B cell (primary cell): Measurements from ENCODE around the gene MYH13. TPM values are rescaled to one million over a fixed set of nuclear protein-coding genes. Genes with fewer than 3 reads are reported as not detected.

Experiments
- ATAC-seq: fragments of 200-7000 bp; cut with Tn5 transposase; one replicate; pipeline ENCODE4 v1.10.0; 2021; ENCODE audit warnings: low read depth, mild to moderate bottlenecking, moderate number of reproducible peaks, moderate library complexity
- CTCF ChIA-PET: fragments of 350-600 bp; sonication (Branson Sonifier 250); formaldehyde crosslinking; loops from one replicate; lab custom pipeline; 2021; ENCODE audit warnings: antibody characterized with exemption, inconsistent platforms; lab: Charles Lee
- POLR2A ChIA-PET: fragments of 350-600 bp; sonication (Branson Sonifier 250); formaldehyde crosslinking; loops from one replicate; lab custom pipeline; 2021; ENCODE audit warnings: antibody characterized with exemption; lab: Charles Lee
- DNase-seq: peaks from one replicate; pipeline ENCODE4 v3.0.0; 2013
- H2AFZ ChIP-seq: 2 replicates; pipeline ENCODE4 v1.6.1; 2012; ENCODE audit warnings: mild to moderate bottlenecking, low read depth, low read length; ENCODE audit not compliant: insufficient read depth, poor library complexity, severe bottlenecking
- H3K27ac ChIP-seq, 2 donors: 1 replicate in 1 of 2; 2 replicates in 1 of 2; pipeline ENCODE4 v1.5.1; 2012 to 2013; ENCODE audit warnings: low read length in 2 of 2, mild to moderate bottlenecking in 2 of 2, moderate library complexity in 1 of 2
- H3K27me3 ChIP-seq, 4 experiments: fragments of 200-600 bp in 1 of 4; sonication (generic) in 1 of 4; replicated peaks in 1 of 4; 1 replicate in 2 of 4; 2 replicates in 2 of 4; pipeline versions ENCODE4 v1.6.1 to v1.7.0; 2013 to 2016; ENCODE audit warnings: low read length in 3 of 4, mild to moderate bottlenecking in 2 of 4, mixed read lengths in 1 of 4, moderate library complexity in 1 of 4; ENCODE audit not compliant: insufficient read depth in 4 of 4, control insufficient read depth in 3 of 4; ENCODE audit errors: control extremely low read depth in 1 of 4
- H3K36me3 ChIP-seq, 2 experiments: replicated peaks in 1 of 2; 1 replicate in 1 of 2; 2 replicates in 1 of 2; pipeline versions ENCODE4 v1.6.1 to v1.7.1; 2013; ENCODE audit warnings: low read length in 1 of 2; ENCODE audit not compliant: insufficient read depth in 2 of 2, control insufficient read depth in 1 of 2; ENCODE audit errors: control extremely low read depth in 1 of 2, extremely low read depth in 1 of 2
- H3K4me1 ChIP-seq, 2 donors: fragments of 200-600 bp in 1 of 2; sonication (generic) in 1 of 2; 1 replicate in 1 of 2; 2 replicates in 1 of 2; pipeline versions ENCODE4 v1.5.1 to v1.6.1; 2013 to 2017; ENCODE audit warnings: low read length in 2 of 2; ENCODE audit not compliant: control insufficient read depth in 2 of 2, insufficient read depth in 2 of 2
- H3K4me2 ChIP-seq: replicated peaks from 2 replicates; pipeline ENCODE3; 2012; ENCODE audit warnings: mild to moderate bottlenecking, low read depth, low read length; ENCODE audit not compliant: poor library complexity, severe bottlenecking
- H3K4me3 ChIP-seq, 5 experiments: fragments of 200-600 bp in 1 of 5; sonication (generic) in 1 of 5; 1 replicate in 3 of 5; 2 replicates in 2 of 5; pipeline versions ENCODE4 v1.5.1 to v1.7.0; 2011 to 2016; ENCODE audit warnings: low read length in 4 of 5, mild to moderate bottlenecking in 4 of 5, low read depth in 2 of 5, control low read depth in 1 of 5, moderate library complexity in 1 of 5; ENCODE audit not compliant: insufficient read depth in 1 of 5; ENCODE audit errors: control extremely low read depth in 1 of 5, extremely low read depth in 1 of 5
- H3K79me2 ChIP-seq: fragments of 200-600 bp; sonication (generic); one replicate; pipeline ENCODE4 v1.6.0; 2016; ENCODE audit warnings: low read length; ENCODE audit not compliant: control insufficient read depth, insufficient read depth
- H3K9ac ChIP-seq: fragments of 200-600 bp; sonication (generic); 2 replicates; pipeline ENCODE4 v1.6.1; 2017; ENCODE audit warnings: mild to moderate bottlenecking, low read length, moderate library complexity
- H3K9me3 ChIP-seq, 3 donors: one replicate each; pipeline versions ENCODE4 v1.6.1 to v1.7.1; 2013; ENCODE audit warnings: low read length in 2 of 3; ENCODE audit not compliant: control insufficient read depth in 2 of 3, insufficient read depth in 1 of 3; ENCODE audit errors: control extremely low read depth in 1 of 3
- H4K20me1 ChIP-seq: 2 replicates; pipeline ENCODE4 v1.6.0; 2012; ENCODE audit warnings: mild to moderate bottlenecking, low read length; ENCODE audit not compliant: insufficient read depth, control insufficient read depth, poor library complexity, severe bottlenecking
- H3K27ac Mint-ChIP-seq: one replicate; pipeline ENCODE4 v1.8.0; 2021; ENCODE audit warnings: mixed read lengths
- H3K27me3 Mint-ChIP-seq: one replicate; pipeline ENCODE4 v1.8.0; 2021; ENCODE audit warnings: mixed read lengths
- H3K4me1 Mint-ChIP-seq: one replicate; pipeline ENCODE4 v1.8.0; 2021; ENCODE audit warnings: mixed read lengths
- H3K4me3 Mint-ChIP-seq: one replicate; pipeline ENCODE4 v1.8.0; 2021; ENCODE audit warnings: mixed read lengths
- H3K9me3 Mint-ChIP-seq: one replicate; pipeline ENCODE4 v1.8.0; 2022; ENCODE audit warnings: mixed read lengths; ENCODE audit not compliant: insufficient read depth
- EZH2 ChIP-seq: IDR thresholded peaks from 2 replicates; pipeline ENCODE4 v1.6.1; 2012; ENCODE audit warnings: borderline replicate concordance, low read depth, mild to moderate bottlenecking, moderate library complexity, low read length; ENCODE audit not compliant: insufficient read depth, poor library complexity, severe bottlenecking
- whole genome bisulfite sequencing: methylation state at CpG from one replicate; pipeline ENCODE4 v1.1.5; 2013; ENCODE audit warnings: missing lambda C conversion rate; ENCODE audit not compliant: insufficient coverage; 5-methylcytosine and 5-hydroxymethylcytosine counted together
- intact Hi-C: fragments of 100-400 bp; cut with micrococcal nuclease; formaldehyde crosslinking; loops from one replicate; pipeline ENCODE4 v1.10.0; 2022
- polyA plus RNA-seq: library from polyadenylated mRNA; depleted of rRNA; stranded (reverse); fragments of >200 nt; gene quantifications from 2 replicates; pipeline ENCODE4 v1.2.3, GENCODE V29; 2012
- total RNA-seq, 2 donors: library from RNA; stranded (reverse); fragments of 120-200 nt in 1 of 2; gene quantifications; 1 replicate in 1 of 2; 2 replicates in 1 of 2; pipeline versions ENCODE4 v1.2.3 to v1.2.4, GENCODE V29; 2013 to 2022
- TF ChIP-seq, protein P1 (sequence below): fragments of 200-600 bp; IDR thresholded peaks from one replicate; pipeline ENCODE4 v1.8.0; 2022; ENCODE audit warnings: antibody characterized with exemption, mild to moderate bottlenecking

Gene MYH13
- total and polyA plus RNA-seq, 2 donors (not counting 1 experiment from before 2014, with no cell fraction given) = not detected

DNA sequence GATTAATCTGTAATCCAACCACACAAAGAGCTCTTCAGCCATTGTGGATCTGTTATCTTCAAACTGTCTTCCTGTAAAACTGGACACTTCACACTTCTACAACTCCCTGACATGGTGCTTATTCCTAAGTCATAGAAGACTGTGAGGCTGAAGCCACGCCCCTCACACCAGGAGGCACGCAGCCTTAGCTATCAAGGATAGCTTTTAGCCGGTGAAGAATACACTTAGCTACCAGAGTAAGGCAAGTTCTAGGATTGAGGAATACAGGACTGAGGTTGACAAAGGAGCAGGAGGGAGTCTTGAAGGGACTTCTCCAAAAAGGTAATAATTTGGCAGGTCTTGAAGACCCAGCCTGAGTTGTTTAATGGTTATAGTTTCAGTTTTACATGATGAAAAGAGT lies 94.6 kb downstream of the MYH13 start:
- Histone ChIP-seq H3K36me3 (no peaks in the 10 kb centered on the region), H3K9me3 (no peaks in the 10 kb centered on the region), H3K4me2 (no peak overlapping the region), H3K79me2 (no peaks in the 10 kb centered on the region), H3K27ac (no peak overlapping the region), H4K20me1 (no peaks in the 10 kb centered on the region), H3K27me3 (no peaks in the 10 kb centered on the region), H3K4me1 (no peaks in the 10 kb centered on the region), H3K4me3 (no peak overlapping the region), H2AFZ (no peak overlapping the region), H3K9ac (no peak overlapping the region)
- ChIA-PET CTCF (no interaction called here), POLR2A (no interaction called here)
- no peak for TF ChIP-seq EZH2
- TF ChIP-seq, protein P1, sequence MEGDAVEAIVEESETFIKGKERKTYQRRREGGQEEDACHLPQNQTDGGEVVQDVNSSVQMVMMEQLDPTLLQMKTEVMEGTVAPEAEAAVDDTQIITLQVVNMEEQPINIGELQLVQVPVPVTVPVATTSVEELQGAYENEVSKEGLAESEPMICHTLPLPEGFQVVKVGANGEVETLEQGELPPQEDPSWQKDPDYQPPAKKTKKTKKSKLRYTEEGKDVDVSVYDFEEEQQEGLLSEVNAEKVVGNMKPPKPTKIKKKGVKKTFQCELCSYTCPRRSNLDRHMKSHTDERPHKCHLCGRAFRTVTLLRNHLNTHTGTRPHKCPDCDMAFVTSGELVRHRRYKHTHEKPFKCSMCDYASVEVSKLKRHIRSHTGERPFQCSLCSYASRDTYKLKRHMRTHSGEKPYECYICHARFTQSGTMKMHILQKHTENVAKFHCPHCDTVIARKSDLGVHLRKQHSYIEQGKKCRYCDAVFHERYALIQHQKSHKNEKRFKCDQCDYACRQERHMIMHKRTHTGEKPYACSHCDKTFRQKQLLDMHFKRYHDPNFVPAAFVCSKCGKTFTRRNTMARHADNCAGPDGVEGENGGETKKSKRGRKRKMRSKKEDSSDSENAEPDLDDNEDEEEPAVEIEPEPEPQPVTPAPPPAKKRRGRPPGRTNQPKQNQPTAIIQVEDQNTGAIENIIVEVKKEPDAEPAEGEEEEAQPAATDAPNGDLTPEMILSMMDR = no peak
- DNase-seq (no peak), ATAC-seq (no peak)
- Mint-ChIP-seq H3K27me3 (peaks cover 23% of the 10 kb centered on the region), H3K4me1 (no peaks in the 10 kb centered on the region), H3K27ac (no peak overlapping the region), H3K9me3 (no peaks in the 10 kb centered on the region), H3K4me3 (no peak overlapping the region)
- WGBS = 92% methylated on average over 1 of the region's 3 CpGs
- intact Hi-C loops = no loop called here

DNA sequence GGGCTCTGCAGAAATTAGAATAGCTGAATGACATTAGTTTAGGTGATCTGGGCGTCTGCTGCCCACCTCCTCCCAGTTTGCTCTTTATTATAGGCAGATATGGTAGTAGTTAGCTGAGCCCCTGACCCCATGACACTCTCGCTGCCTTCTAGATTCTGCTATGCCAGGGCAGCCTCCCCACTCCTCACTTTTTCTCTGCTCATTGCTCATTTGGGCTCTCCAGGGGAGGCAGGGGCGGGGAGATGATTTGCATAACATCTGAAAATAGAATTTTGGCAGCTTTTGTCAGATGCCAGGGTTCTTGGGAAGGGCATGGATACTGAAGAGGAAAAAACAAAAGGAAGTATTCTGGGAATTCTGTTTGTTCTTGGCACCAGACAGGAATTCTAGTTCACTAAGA lies 96.4 kb downstream of the MYH13 start:
- Histone ChIP-seq H4K20me1 (no peaks in the 10 kb centered on the region), H3K4me2 (no peak overlapping the region), H3K4me1 (no peaks in the 10 kb centered on the region), H3K36me3 (no peaks in the 10 kb centered on the region), H3K9me3 (no peaks in the 10 kb centered on the region), H3K79me2 (no peaks in the 10 kb centered on the region), H3K27ac (no peak overlapping the region), H3K9ac (no peak overlapping the region), H3K4me3 (no peak overlapping the region), H3K27me3 (no peaks in the 10 kb centered on the region), H2AFZ (no peak overlapping the region)
- Mint-ChIP-seq H3K9me3 (no peaks in the 10 kb centered on the region), H3K27me3 (peaks cover 26% of the 10 kb centered on the region), H3K27ac (no peak overlapping the region), H3K4me3 (no peak overlapping the region), H3K4me1 (no peaks in the 10 kb centered on the region)
- POLR2A ChIA-PET = no interaction called here
- intact Hi-C loops = no loop called here
- CTCF ChIA-PET = no interaction called here
- no CpG with 5 or more reads among the region's 3 CpGs for whole genome bisulfite sequencing
- no peak for TF ChIP-seq EZH2
- TF ChIP-seq, protein P1 = no peak
- DNase-seq (no peak), ATAC-seq (no peak)
